Naive thymus-derived CD4-positive, alpha-beta T cell (primary cell): ENCODE results near the gene CYP11A1. TPM values are rescaled to one million over a fixed set of nuclear protein-coding genes. Genes with fewer than 3 reads are reported as not detected.

Experiments
- ATAC-seq: fragments of 150-1000 bp; cut with Tn5 transposase; 2 replicates; pipeline ENCODE4 v1.10.0; 2021; ENCODE audit warnings: mild to moderate bottlenecking, moderate library complexity
- CTCF ChIA-PET: fragments of 350-600 bp; sonication (Branson Sonifier 250); formaldehyde crosslinking; loops from one replicate; lab custom pipeline; 2021; ENCODE audit warnings: antibody characterized with exemption; lab: Charles Lee
- POLR2A ChIA-PET: fragments of 350-600 bp; sonication (Branson Sonifier 250); formaldehyde crosslinking; loops from one replicate; lab custom pipeline; 2021; ENCODE audit warnings: antibody characterized with exemption, inconsistent platforms; lab: Charles Lee
- DNase-seq, 9 donors: peaks; one replicate each; pipeline versions ENCODE4 v3.0.0 to v3.0.0-alpha.2; 2020 to 2022; ENCODE audit warnings: mixed read lengths in 1 of 9
- H3K27ac ChIP-seq: one replicate; pipeline ENCODE4 v1.7.0; 2013; ENCODE audit warnings: mild to moderate bottlenecking, low read depth, low read length, moderate library complexity
- H3K27me3 ChIP-seq, 2 donors: one replicate each; pipeline ENCODE4 v1.7.0; 2013; ENCODE audit warnings: low read length in 2 of 2, mild to moderate bottlenecking in 2 of 2, moderate library complexity in 2 of 2; ENCODE audit not compliant: control insufficient read depth in 2 of 2, insufficient read depth in 2 of 2
- H3K36me3 ChIP-seq, 3 experiments: 1 replicate in 2 of 3; 2 replicates in 1 of 3; pipeline ENCODE4 v1.7.0; 2013; ENCODE audit warnings: low read length in 3 of 3, mild to moderate bottlenecking in 3 of 3, moderate library complexity in 1 of 3; ENCODE audit not compliant: insufficient read depth in 3 of 3, control insufficient read depth in 2 of 3
- H3K4me1 ChIP-seq, 2 donors: one replicate each; pipeline ENCODE4 v1.7.0; 2013; ENCODE audit warnings: low read length in 2 of 2, mild to moderate bottlenecking in 2 of 2, moderate library complexity in 1 of 2; ENCODE audit not compliant: control insufficient read depth in 2 of 2, insufficient read depth in 2 of 2
- H3K4me3 ChIP-seq: 2 replicates; pipeline ENCODE4 v1.7.0; 2013; ENCODE audit warnings: mild to moderate bottlenecking, low read length
- H3K9me3 ChIP-seq, 3 experiments: 1 replicate in 2 of 3; 2 replicates in 1 of 3; pipeline ENCODE4 v1.7.0; 2013; ENCODE audit warnings: low read length in 3 of 3; ENCODE audit not compliant: control insufficient read depth in 2 of 3
- H3K27ac Mint-ChIP-seq, 9 donors: one replicate each; pipeline ENCODE4 v1.8.0; 2020 to 2022; ENCODE audit warnings: mixed read lengths in 9 of 9, mild to moderate bottlenecking in 8 of 9, moderate library complexity in 5 of 9, inconsistent platforms in 2 of 9
- H3K27me3 Mint-ChIP-seq, 5 donors: one replicate each; pipeline ENCODE4 v1.8.0; 2021 to 2022; ENCODE audit warnings: mixed read lengths in 5 of 5, mild to moderate bottlenecking in 1 of 5
- H3K36me3 Mint-ChIP-seq, 5 donors: one replicate each; pipeline ENCODE4 v1.8.0; 2020 to 2022; ENCODE audit warnings: mixed read lengths in 5 of 5, mild to moderate bottlenecking in 3 of 5, inconsistent platforms in 1 of 5
- H3K4me1 Mint-ChIP-seq, 7 donors: one replicate each; pipeline ENCODE4 v1.8.0; 2020 to 2022; ENCODE audit warnings: mixed read lengths in 7 of 7, mild to moderate bottlenecking in 3 of 7, inconsistent platforms in 1 of 7
- H3K4me3 Mint-ChIP-seq, 10 donors: one replicate each; pipeline ENCODE4 v1.8.0; 2020 to 2022; ENCODE audit warnings: mild to moderate bottlenecking in 10 of 10, mixed read lengths in 10 of 10, moderate library complexity in 6 of 10, inconsistent platforms in 2 of 10
- H3K9me3 Mint-ChIP-seq, 11 donors: one replicate each; pipeline ENCODE4 v1.8.0; 2020 to 2022; ENCODE audit warnings: mixed read lengths in 11 of 11, mild to moderate bottlenecking in 4 of 11, inconsistent platforms in 1 of 11, moderate library complexity in 1 of 11
- intact Hi-C, 2 donors: fragments of 100-400 bp; cut with micrococcal nuclease; formaldehyde crosslinking; loops; one replicate each; pipeline ENCODE4 v1.15.1; 2023
- polyA plus RNA-seq, 2 donors: library from polyadenylated mRNA; unstranded; fragments of 300-500 nt; fragmentation: Illumina TruSeq; gene quantifications; one replicate each; pipeline ENCODE4 v1.2.3, GENCODE V29; 2021
- total RNA-seq, 6 experiments: library from RNA in 5 of 6; stranded (reverse) in 5 of 6; gene quantifications; 1 replicate in 5 of 6; 2 replicates in 1 of 6; pipeline ENCODE4 v1.2.3 and lab custom pipeline; 2021 to 2026

CYP11A1 gene
- total and polyA plus RNA-seq, 7 experiments from 2014 or later = 0.58 to 1.0 TPM; not detected in 5

DNA sequence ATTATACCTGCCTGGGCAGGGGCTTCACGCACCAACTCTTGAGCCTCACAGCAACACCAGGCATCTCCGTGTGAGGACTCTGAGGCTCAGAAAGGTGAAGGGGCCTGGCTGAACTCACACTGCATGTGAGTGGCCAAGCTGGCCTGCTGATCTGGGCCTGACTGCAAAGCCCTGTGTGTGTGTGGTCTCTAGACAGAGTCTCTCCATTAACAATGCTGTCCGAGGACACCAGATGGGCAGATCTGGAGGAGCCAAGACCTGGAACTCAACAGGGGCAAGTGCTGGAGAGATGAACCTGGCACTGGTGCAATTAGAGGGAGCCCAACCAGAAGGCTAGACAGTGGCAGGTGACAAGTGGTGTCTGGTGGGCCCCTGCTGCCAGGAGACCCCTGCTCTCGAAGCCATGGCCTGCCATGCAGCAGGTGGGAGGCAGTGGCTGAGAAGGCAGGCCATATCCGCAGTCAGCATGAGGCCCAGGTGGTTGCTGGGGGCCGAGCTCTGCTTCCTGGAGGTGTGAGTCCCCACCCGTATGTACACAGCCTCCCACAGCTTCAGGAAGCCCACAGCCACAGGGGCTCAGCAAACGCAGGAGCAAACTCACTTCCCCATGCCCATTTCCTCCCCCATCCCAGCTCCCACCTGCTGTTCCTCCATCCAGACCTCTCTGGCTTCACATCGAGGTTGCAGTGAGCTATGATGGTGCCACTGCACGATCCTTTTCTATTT is 39.0 kb downstream of the CYP11A1 start:
- Histone ChIP-seq H3K27me3 (no peaks in the 10 kb centered on the region), H3K36me3 (no peaks in the 10 kb centered on the region), H3K9me3 (no peaks in the 10 kb centered on the region), H3K4me1 (no peaks in the 10 kb centered on the region), H3K4me3 (no peak overlapping the region), H3K27ac (no peak overlapping the region)
- no peak for ATAC-seq
- peaks cover 0 to 11% (median 3%) of the 10 kb centered on the region in 7 donors for H3K4me1 Mint-ChIP-seq
- no peak overlapping the region for H3K4me3 Mint-ChIP-seq
- H3K36me3 Mint-ChIP-seq = no peaks in the 10 kb centered on the region
- H3K9me3 Mint-ChIP-seq = no peaks in the 10 kb centered on the region
- CTCF ChIA-PET = no interaction called here
- POLR2A ChIA-PET = no interaction called here
- intact Hi-C loops = loop anchor here in 1 of 2 donors (10.0 kb wide), 1 partner anchor 274 kb away; no protein-coding TSS in a partner anchor
- H3K27ac Mint-ChIP-seq = no peak overlapping the region
- no peak for DNase-seq
- H3K27me3 Mint-ChIP-seq = peaks cover 0 to 7% (median 0%) of the 10 kb centered on the region in 5 donors

DNA sequence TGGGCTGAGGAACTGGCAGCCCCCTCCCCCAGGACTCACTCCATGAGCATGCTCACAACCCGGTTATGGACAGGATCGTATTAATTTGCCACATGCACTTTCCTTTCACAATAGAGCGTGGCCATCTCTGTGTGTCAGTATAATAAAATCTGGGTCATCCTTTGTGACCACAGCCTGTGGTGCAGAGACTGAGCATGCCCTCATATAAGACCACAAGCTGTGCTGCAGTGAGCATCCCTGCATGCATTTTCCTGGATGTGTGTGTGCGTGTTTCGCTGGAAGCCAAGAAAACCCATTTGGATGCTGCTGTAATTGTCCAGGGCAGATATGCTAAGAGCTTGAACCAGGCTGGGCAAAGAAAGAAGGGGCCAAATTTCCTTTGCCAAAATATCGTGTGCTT is 39.7 kb downstream of the CYP11A1 start:
- Mint-ChIP-seq H3K4me1 (peaks cover 0 to 11% (median 3%) of the 10 kb centered on the region in 7 donors), H3K9me3 (no peaks in the 10 kb centered on the region), H3K4me3 (no peak overlapping the region), H3K36me3 (no peaks in the 10 kb centered on the region), H3K27ac (no peak overlapping the region), H3K27me3 (peaks cover 0 to 7% (median 0%) of the 10 kb centered on the region in 5 donors)
- Histone ChIP-seq H3K27me3 (no peaks in the 10 kb centered on the region), H3K4me3 (no peak overlapping the region), H3K36me3 (no peaks in the 10 kb centered on the region), H3K4me1 (no peaks in the 10 kb centered on the region), H3K9me3 (no peaks in the 10 kb centered on the region), H3K27ac (no peak overlapping the region)
- no peak for ATAC-seq
- DNase-seq = no peak
- ChIA-PET POLR2A (no interaction called here), CTCF (no interaction called here)
- intact Hi-C loops = loop anchor here in 1 of 2 donors (10.0 kb wide), 1 partner anchor 273 kb away; no protein-coding TSS in a partner anchor

DNA sequence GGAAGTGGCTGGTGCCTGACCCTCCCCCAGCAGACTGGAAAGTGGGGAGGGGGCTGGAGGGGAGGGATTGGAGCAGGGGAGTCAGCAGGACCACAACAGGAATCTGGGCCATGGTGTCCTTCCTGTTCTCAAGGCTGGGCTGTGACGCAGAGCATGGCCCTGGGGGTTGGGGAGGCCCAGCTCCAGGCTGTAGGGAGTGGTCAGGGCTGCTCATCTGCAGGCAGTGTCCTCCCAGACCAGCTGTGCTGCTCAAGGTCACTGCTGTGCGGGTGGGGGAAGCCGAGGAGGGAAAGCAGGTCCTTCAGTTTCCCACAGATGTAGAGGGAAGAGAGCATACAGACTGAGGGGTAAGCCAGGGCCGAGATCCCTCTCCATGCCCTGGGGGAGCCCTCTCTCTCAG is 40.7 kb downstream of the CYP11A1 start:
- H3K9me3 Mint-ChIP-seq = no peaks in the 10 kb centered on the region
- peaks cover 0 to 11% (median 3%) of the 10 kb centered on the region in 7 donors for H3K4me1 Mint-ChIP-seq
- CTCF ChIA-PET = no interaction called here

DNA sequence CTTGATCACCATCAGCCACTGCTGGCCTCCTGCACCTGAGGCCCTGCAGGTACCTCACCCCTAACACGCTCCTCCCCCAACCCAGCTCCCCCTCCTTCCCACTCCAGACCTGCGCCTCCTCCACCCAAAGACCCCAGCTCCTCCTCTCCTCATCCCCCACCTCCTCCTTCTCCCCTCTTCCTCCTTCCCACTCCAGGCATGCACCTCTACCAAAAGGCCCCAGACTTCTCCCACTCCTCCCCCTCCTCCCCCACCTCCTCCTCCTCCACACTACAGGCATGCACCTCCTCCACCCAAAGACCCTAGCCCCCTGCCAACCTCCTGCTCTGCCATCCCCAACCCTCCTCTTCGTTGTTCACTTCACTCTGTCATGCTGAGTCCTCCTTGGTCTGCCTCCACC is 42.7 kb downstream of the CYP11A1 start:
- Histone ChIP-seq H3K27me3 (no peaks in the 10 kb centered on the region), H3K4me1 (peaks cover 0 to 4% of the 10 kb centered on the region in 2 donors), H3K9me3 (no peaks in the 10 kb centered on the region), H3K27ac (no peak overlapping the region), H3K4me3 (no peak overlapping the region), H3K36me3 (no peaks in the 10 kb centered on the region)
- ATAC-seq = no peak
- peaks cover 0 to 7% (median 0%) of the 10 kb centered on the region in 5 donors for H3K27me3 Mint-ChIP-seq
- intact Hi-C loops = loop anchor here in 1 of 2 donors (10.0 kb wide), 1 partner anchor 270 kb away; no protein-coding TSS in a partner anchor
- no peaks in the 10 kb centered on the region for H3K36me3 Mint-ChIP-seq
- H3K9me3 Mint-ChIP-seq = no peaks in the 10 kb centered on the region
- peaks cover 5 to 11% (median 7%) of the 10 kb centered on the region in 7 donors for H3K4me1 Mint-ChIP-seq
- no peak overlapping the region for H3K4me3 Mint-ChIP-seq
- POLR2A ChIA-PET = no interaction called here
- H3K27ac Mint-ChIP-seq = no peak overlapping the region
- DNase-seq = no peak
- CTCF ChIA-PET = interaction anchor here (1.1 kb wide), 1 partner anchor 352 kb away, joined by 3 read pairs; no protein-coding TSS in a partner anchor

More for the DNA sequence above, 40.7 kb downstream of the CYP11A1 start:
- Mint-ChIP-seq H3K27ac (no peak overlapping the region), H3K27me3 (peaks cover 0 to 7% (median 0%) of the 10 kb centered on the region in 5 donors), H3K36me3 (no peaks in the 10 kb centered on the region), H3K4me3 (no peak overlapping the region)
- H3K27me3 ChIP-seq = no peaks in the 10 kb centered on the region
- H3K36me3 ChIP-seq = no peaks in the 10 kb centered on the region
- H3K4me3 ChIP-seq = no peak overlapping the region
- no peaks in the 10 kb centered on the region for H3K4me1 ChIP-seq
- ATAC-seq = no peak
- intact Hi-C loops = loop anchor here in 1 of 2 donors (10.0 kb wide), 1 partner anchor 272 kb away; no protein-coding TSS in a partner anchor
- no peak overlapping the region for H3K27ac ChIP-seq
- POLR2A ChIA-PET = no interaction called here
- no peaks in the 10 kb centered on the region for H3K9me3 ChIP-seq
- DNase-seq = no peak

DNA sequence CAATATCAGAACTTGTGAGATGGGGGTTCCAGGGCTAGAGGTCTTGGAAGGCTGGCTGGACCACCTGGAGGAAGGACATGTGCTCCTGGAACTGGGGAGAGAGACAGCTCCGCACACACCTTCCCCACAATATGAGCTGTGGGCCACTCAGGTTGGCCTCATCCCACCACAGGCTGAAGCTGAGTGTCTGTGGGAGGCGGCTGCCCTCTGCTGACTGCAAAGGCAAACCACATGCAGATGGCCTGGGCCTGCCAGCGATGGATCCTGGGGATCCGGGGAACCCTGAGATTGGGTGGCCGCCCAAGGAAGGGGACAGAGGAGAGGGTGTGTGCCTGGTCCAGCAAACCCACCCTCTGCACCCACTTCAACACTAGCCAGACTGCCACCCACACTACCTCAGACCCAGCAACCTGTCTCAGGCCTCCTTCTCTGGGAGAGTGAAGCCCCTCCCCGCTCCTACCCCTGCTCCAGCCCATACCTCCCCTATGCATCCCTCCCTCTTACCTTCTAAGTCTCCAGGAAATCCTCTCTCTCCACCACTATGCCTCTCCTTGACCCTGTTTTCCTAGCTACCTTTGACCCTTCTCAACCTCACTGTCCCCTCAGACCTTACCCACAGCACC is 44.8 kb downstream of the CYP11A1 start:
- ATAC-seq (peak; percentile 78), DNase-seq (peak; percentile 19 to 53 (median 45))
- Mint-ChIP-seq H3K27ac (no peak overlapping the region), H3K4me1 (peaks cover under 1 to 8% (median 6%) of the 10 kb centered on the region in 7 donors), H3K9me3 (no peaks in the 10 kb centered on the region), H3K4me3 (no peak overlapping the region), H3K27me3 (peaks cover 0 to 7% (median 0%) of the 10 kb centered on the region in 5 donors), H3K36me3 (no peaks in the 10 kb centered on the region)
- no peaks in the 10 kb centered on the region for H3K9me3 ChIP-seq
- no peak overlapping the region for H3K4me3 ChIP-seq
- no peak overlapping the region for H3K27ac ChIP-seq
- no peaks in the 10 kb centered on the region for H3K27me3 ChIP-seq
- POLR2A ChIA-PET = interaction anchor here (0.6 to 0.7 kb wide), 2 partner anchors 350 to 357 kb away, joined by 3 to 4 read pairs; no protein-coding TSS in a partner anchor
- H3K36me3 ChIP-seq = no peaks in the 10 kb centered on the region
- intact Hi-C loops = loop anchor here (1.0 to 10.0 kb wide), 4 partner anchors 195 to 371 kb away; no protein-coding TSS in a partner anchor
- CTCF ChIA-PET = interaction anchor here (0.7 to 3.3 kb wide), 9 partner anchors 13 to 371 kb away, joined by 3 to 21 read pairs (median 4); no protein-coding TSS in a partner anchor
- H3K4me1 ChIP-seq = peaks cover 0 to 4% of the 10 kb centered on the region in 2 donors

DNA sequence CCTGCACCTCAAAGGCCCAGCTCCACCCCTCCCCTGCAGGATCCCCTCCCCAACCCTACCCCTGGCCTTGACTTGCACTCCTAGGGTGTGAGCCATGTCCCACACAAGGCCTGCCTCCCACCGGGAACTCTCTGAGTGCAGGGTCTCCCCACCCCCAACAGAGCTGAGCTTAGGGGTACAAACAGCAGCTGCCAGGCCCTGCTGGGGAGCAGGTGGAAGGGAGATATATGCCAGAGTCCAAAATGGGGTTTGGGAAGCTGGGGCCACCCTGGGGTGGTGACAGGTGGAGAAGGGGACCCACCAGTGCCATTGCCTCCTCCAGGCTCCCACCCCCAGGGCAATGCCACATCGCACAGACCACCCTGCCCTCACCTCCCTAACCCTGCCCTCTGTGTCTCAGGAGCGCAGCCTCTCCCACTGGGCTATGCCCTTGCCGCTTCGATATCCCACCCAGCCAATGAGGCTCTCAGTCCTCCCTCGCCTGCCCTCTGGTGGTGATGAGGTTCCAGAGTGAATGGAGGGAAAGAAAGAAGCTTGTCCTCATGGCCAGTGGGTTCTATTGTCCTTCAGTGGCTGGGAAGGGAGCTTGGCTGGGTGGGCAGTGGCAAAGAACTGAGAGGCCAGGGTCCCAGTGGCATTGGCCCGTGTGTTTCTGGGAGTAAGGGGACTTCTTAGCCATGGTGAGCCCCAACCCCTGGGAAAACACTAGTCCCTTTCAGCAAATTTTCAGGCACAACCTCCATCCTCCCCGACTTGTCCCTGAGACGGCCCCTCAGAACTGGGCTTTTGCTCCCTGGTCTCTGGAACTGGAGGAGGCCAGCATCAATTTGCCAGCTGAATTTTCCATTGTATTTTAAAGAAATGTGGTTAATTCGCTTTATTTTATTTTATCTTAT is 46.8 kb downstream of the CYP11A1 start:
- peaks cover 0 to 7% (median 0%) of the 10 kb centered on the region in 5 donors for H3K27me3 Mint-ChIP-seq
- Histone ChIP-seq H3K9me3 (no peaks in the 10 kb centered on the region), H3K4me1 (peaks cover 4 to 6% of the 10 kb centered on the region in 2 donors), H3K27me3 (no peaks in the 10 kb centered on the region), H3K4me3 (no peak overlapping the region), H3K36me3 (no peaks in the 10 kb centered on the region), H3K27ac (no peak overlapping the region)
- H3K9me3 Mint-ChIP-seq = no peaks in the 10 kb centered on the region
- no peaks in the 10 kb centered on the region for H3K36me3 Mint-ChIP-seq
- peaks cover 5 to 24% (median 15%) of the 10 kb centered on the region in 7 donors for H3K4me1 Mint-ChIP-seq
- ChIA-PET CTCF (interaction anchor here (0.6 to 3.3 kb wide), 5 partner anchors 13 to 348 kb away, joined by 3 to 21 read pairs (median 3); no protein-coding TSS in a partner anchor), POLR2A (no interaction called here)
- intact Hi-C loops = loop anchor here in 1 of 2 donors (1.0 to 10.0 kb wide), 2 partner anchors 266 to 347 kb away; no protein-coding TSS in a partner anchor
- peak overlapping the region in 1 of 10 donors; percentile 33 for H3K4me3 Mint-ChIP-seq
- DNase-seq (peak in 2 of 9 donors; percentile 7 to 16), ATAC-seq (no peak)
- peak overlapping the region in 5 of 9 donors; percentile 34 to 70 (median 48) for H3K27ac Mint-ChIP-seq
